GM12878 (cell line): ENCODE results near the gene ZCCHC4.

Experiments
- BCLAF1 ChIP-seq: fragments of 450-650 bp; IDR thresholded peaks from 2 replicates; pipeline ENCODE4 v1.6.1; 2017; ENCODE audit warnings: antibody characterized with exemption, mild to moderate bottlenecking, moderate library complexity
- BHLHE40 ChIP-seq, 2 experiments: fragments of 450-650 bp in 1 of 2; IDR thresholded peaks; 2 replicates each; pipeline ENCODE4 v1.6.1; 2011 to 2017; ENCODE audit warnings: low read depth in 2 of 2, borderline replicate concordance in 1 of 2, improper control_type of control experiment in 1 of 2, low read length in 1 of 2, mild to moderate bottlenecking in 1 of 2
- CTCF ChIP-seq, 3 experiments: IDR thresholded peaks in 2 of 3; conservative IDR thresholded peaks in 1 of 3; 2 replicates each; pipeline ENCODE4 v1.5.1; 2011; ENCODE audit warnings: low read depth in 3 of 3, low read length in 3 of 3, mild to moderate bottlenecking in 3 of 3, control low read depth in 2 of 3, moderate library complexity in 2 of 3, inconsistent platforms in 1 of 3, mixed read lengths in 1 of 3; ENCODE audit not compliant: control insufficient read depth in 2 of 3, insufficient read depth in 1 of 3; ENCODE audit errors: extremely low read depth in 1 of 3
- EGR1 ChIP-seq, 2 experiments: IDR thresholded peaks; 1 replicate in 1 of 2; 2 replicates in 1 of 2; pipeline ENCODE4 v1.6.1; 2011 to 2012; ENCODE audit warnings: low read depth in 2 of 2, low read length in 2 of 2, borderline replicate concordance in 1 of 2, mild to moderate bottlenecking in 1 of 2, moderate library complexity in 1 of 2
- EP300 ChIP-seq, 2 experiments: fragments of 150-350 bp in 1 of 2; IDR thresholded peaks; 2 replicates each; pipeline ENCODE4 v1.6.1; 2011 to 2012; ENCODE audit warnings: low read depth in 2 of 2, low read length in 2 of 2, borderline replicate concordance in 1 of 2, improper control_type of control experiment in 1 of 2, inconsistent platforms in 1 of 2; ENCODE audit not compliant: control insufficient read depth in 1 of 2
- EZH2 ChIP-seq: IDR thresholded peaks from 2 replicates; pipeline ENCODE4 v1.6.1; 2012; ENCODE audit warnings: low read depth, mild to moderate bottlenecking, control low read depth, inconsistent platforms, low read length, borderline replicate concordance; ENCODE audit not compliant: control insufficient read depth
- GABPA ChIP-seq: IDR thresholded peaks from 2 replicates; pipeline ENCODE4 v1.6.1; 2014; ENCODE audit warnings: antibody characterized with exemption, low read depth, mild to moderate bottlenecking, inconsistent platforms
- GATAD2B ChIP-seq: fragments of 450-650 bp; conservative IDR thresholded peaks from 2 replicates; pipeline ENCODE4 v1.6.1; 2017; ENCODE audit warnings: low read depth, mild to moderate bottlenecking, moderate library complexity
- JUND ChIP-seq: IDR thresholded peaks from 2 replicates; pipeline ENCODE4 v1.6.1; 2012; ENCODE audit warnings: low read depth, mild to moderate bottlenecking, low read length, improper control_type of control experiment, moderate library complexity
- KDM1A ChIP-seq: fragments of 200-600 bp; sonication (generic); IDR thresholded peaks from 2 replicates; pipeline ENCODE4 v1.6.1; 2016; ENCODE audit warnings: borderline replicate concordance
- MXI1 ChIP-seq: fragments of 150-350 bp; IDR thresholded peaks from 2 replicates; pipeline ENCODE4 v1.6.1; 2011; ENCODE audit warnings: low read depth, mild to moderate bottlenecking, inconsistent platforms, low read length, improper control_type of control experiment
- POLR2A ChIP-seq: IDR thresholded peaks from 2 replicates; pipeline ENCODE4 v1.6.1; 2011; ENCODE audit warnings: low read depth, mild to moderate bottlenecking, low read length
- SP1 ChIP-seq: IDR thresholded peaks from one replicate; pipeline ENCODE4 v1.6.1; 2011; ENCODE audit warnings: low read depth, low read length

- TF ChIP-seq CTCF (IDR thresholded peaks at IDR 0.05 in 2 of 3, conservative IDR thresholded peaks at IDR 0.05 in 1 of 3; ENCODE audit: control insufficient read depth in 2 of 3, extremely low read depth in 1 of 3, insufficient read depth in 1 of 3, low read depth in 3 of 3, low read length in 3 of 3) (no peak), JUND (no peak), BCLAF1 (no peak), EZH2 (no peak), MXI1 (no peak), POLR2A (no peak), SP1 (no peak), GABPA (no peak), GATAD2B (no peak), KDM1A (no peak), EP300 (IDR thresholded peaks at IDR 0.05; ENCODE audit: borderline replicate concordance in 1 of 2, control insufficient read depth in 1 of 2, low read depth in 2 of 2, low read length in 2 of 2) (no peak), BHLHE40 (IDR thresholded peaks at IDR 0.05; ENCODE audit: borderline replicate concordance in 1 of 2, low read depth in 2 of 2, low read length in 1 of 2) (no peak), EGR1 (IDR thresholded peaks at IDR 0.05; ENCODE audit: borderline replicate concordance in 1 of 2, low read depth in 2 of 2, low read length in 2 of 2) (no peak)
Measured at GRCh38 chr4:25306518-25307057, 6.0 kb upstream of the ZCCHC4 start.
